ENCODE data around the gene KCNH2.
A peak's percentile ranks its signal among the peaks of the same experiment; 100 is the strongest.

Gene KCNH2

GRCh38 chr7:150965273-150965830, 12.8 kb downstream of the KCNH2 start:
- peak overlapping the region; percentile 80 for H3K27ac ChIP-seq
- TF ChIP-seq CTCF (conservative IDR thresholded peaks at IDR 0.05), result no peak

- H3K27ac ChIP-seq, result peak overlapping the region; percentile 80
- peak; percentile 56 for TF ChIP-seq CTCF (conservative IDR thresholded peaks at IDR 0.05)
Observed at GRCh38 chr7:150964593-150965111, 13.5 kb downstream of the KCNH2 start.

- no peak for TF ChIP-seq CTCF (conservative IDR thresholded peaks at IDR 0.05)
- peak overlapping the region; percentile 80 for H3K27ac ChIP-seq
Observed at GRCh38 chr7:150963707-150964559, 14.2 kb downstream of the KCNH2 start.

GRCh38 chr7:150962553-150963399, 15.3 kb downstream of the KCNH2 start:
- H3K27ac ChIP-seq, result peak overlapping the region; percentile 80; the same call in 1 of the 2 replicates
- peak; percentile 95 for TF ChIP-seq CTCF (conservative IDR thresholded peaks at IDR 0.05)

GRCh38 chr7:150962290-150962552, 15.9 kb downstream of the KCNH2 start:
- no peak for TF ChIP-seq CTCF (conservative IDR thresholded peaks at IDR 0.05)
- H3K27ac ChIP-seq, result no peak overlapping the region

- H3K27ac ChIP-seq, result no peak overlapping the region
- no peak for TF ChIP-seq CTCF (conservative IDR thresholded peaks at IDR 0.05)
Observed at GRCh38 chr7:150961510-150962289, 16.4 kb downstream of the KCNH2 start.

Data from VCaP (cell line).